Hepatocyte (in vitro differentiated cells): Measurements from ENCODE around the gene CCDC192. TPM values are rescaled to one million over a fixed set of nuclear protein-coding genes. Genes with fewer than 3 reads are reported as not detected.
A peak's percentile ranks its signal among the peaks of the same experiment; 100 is the strongest.

Experiments
- DNase-seq: peaks from one replicate; pipeline ENCODE4 v3.0.0-alpha.2; 2016; ENCODE audit warnings: low spot score
- H2AFZ ChIP-seq: fragments of 200-600 bp; sonication (generic); 2 replicates; pipeline ENCODE4 v1.6.0; 2016; ENCODE audit warnings: antibody characterized with exemption, mild to moderate bottlenecking
- H3K27ac ChIP-seq: fragments of 200-600 bp; sonication (generic); 2 replicates; pipeline ENCODE4 v1.5.1; 2016; ENCODE audit warnings: mild to moderate bottlenecking
- H3K27me3 ChIP-seq: fragments of 200-600 bp; sonication (generic); 2 replicates; pipeline ENCODE4 v1.6.1; 2016
- H3K36me3 ChIP-seq: fragments of 200-600 bp; sonication (generic); replicated peaks from 2 replicates; pipeline ENCODE4 v1.5.1; 2016; ENCODE audit warnings: low read depth; ENCODE audit not compliant: insufficient read depth
- H3K4me1 ChIP-seq: fragments of 200-600 bp; sonication (generic); 2 replicates; pipeline ENCODE4 v1.5.1; 2016; ENCODE audit warnings: mild to moderate bottlenecking, moderate library complexity; ENCODE audit not compliant: insufficient read depth
- H3K4me2 ChIP-seq: fragments of 200-600 bp; sonication (generic); 2 replicates; pipeline ENCODE4 v1.6.0; 2016
- H3K4me3 ChIP-seq: fragments of 200-600 bp; sonication (generic); 2 replicates; pipeline ENCODE4 v1.5.1; 2016; ENCODE audit warnings: mild to moderate bottlenecking
- H3K79me2 ChIP-seq: fragments of 200-600 bp; sonication (generic); 2 replicates; pipeline ENCODE4 v1.6.0; 2017; ENCODE audit warnings: mild to moderate bottlenecking
- H3K9me2 ChIP-seq: fragments of 200-600 bp; sonication (generic); replicated peaks from 2 replicates; pipeline ENCODE4 v1.6.0; 2017; ENCODE audit warnings: mild to moderate bottlenecking; ENCODE audit not compliant: insufficient read depth
- H3K9me3 ChIP-seq: fragments of 200-600 bp; sonication (generic); 2 replicates; pipeline ENCODE4 v1.5.1; 2016; ENCODE audit warnings: low read depth, mild to moderate bottlenecking
- H4K20me1 ChIP-seq: fragments of 200-600 bp; sonication (generic); 2 replicates; pipeline ENCODE4 v1.6.0; 2016; ENCODE audit warnings: mild to moderate bottlenecking; ENCODE audit not compliant: insufficient read depth, poor library complexity, severe bottlenecking
- CTCF ChIP-seq: fragments of 200-600 bp; sonication (generic); IDR thresholded peaks from 2 replicates; pipeline ENCODE4 v1.5.1; 2016; ENCODE audit warnings: antibody characterized with exemption, mild to moderate bottlenecking; ENCODE audit not compliant: poor library complexity
- EZH2 ChIP-seq: fragments of 200-600 bp; sonication (generic); IDR thresholded peaks from 2 replicates; pipeline ENCODE4 v1.6.1; 2016; ENCODE audit warnings: antibody characterized with exemption, mild to moderate bottlenecking, borderline replicate concordance
- EZH2phosphoT487 ChIP-seq: fragments of 200-600 bp; sonication (generic); IDR thresholded peaks from one replicate; pipeline ENCODE4 v1.6.1; 2018; ENCODE audit warnings: antibody characterized with exemption, mild to moderate bottlenecking, low read depth, moderate library complexity; ENCODE audit not compliant: unreplicated experiment, severe bottlenecking
- WGBS: methylation state at CpG from one replicate; pipeline ENCODE4 v1.1.6; 2016; ENCODE audit warnings: low lambda C conversion rate; ENCODE audit errors: missing lambda C conversion rate; 5-methylcytosine and 5-hydroxymethylcytosine counted together
- polyA plus RNA-seq: library from polyadenylated mRNA; unstranded; fragments of >200 nt; fragmentation: Nextera tagmentation; extraction: Ambion mirVana; gene quantifications from 2 replicates; pipeline ENCODE4 v1.2.1, GENCODE V29; 2016
- total RNA-seq: library from RNA; depleted of rRNA; stranded (reverse); fragments of >200 nt; gene quantifications from 2 replicates; pipeline ENCODE4 v1.2.3, GENCODE V29; 2014

CCDC192 gene
- total and polyA plus RNA-seq, 2 experiments from 2014 or later = 0.39 TPM; not detected in 1

- WGBS = 69% methylated on average over 2 of the region's 2 CpGs
Observed at GRCh38 chr5:127849408-127849807, 146.2 kb downstream of the CCDC192 start.

DNA sequence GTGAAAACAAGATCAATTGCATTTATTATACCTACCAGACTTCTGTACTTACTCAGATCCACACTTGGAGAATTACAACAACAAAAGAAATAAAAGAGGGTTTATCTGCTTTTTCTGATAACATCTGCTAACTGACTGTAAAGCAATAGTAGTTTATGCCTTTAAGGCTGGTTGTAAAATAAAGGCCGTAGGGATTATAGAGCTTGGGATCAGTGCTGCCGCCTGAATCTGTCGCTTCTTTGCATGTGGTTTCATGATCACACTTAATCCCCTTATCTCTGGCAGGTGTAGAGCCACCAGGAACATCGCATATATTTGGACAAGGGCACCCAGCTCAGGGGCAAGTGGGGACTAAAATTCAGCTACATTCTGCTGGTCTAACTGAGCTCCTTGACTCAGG is 146.7 kb downstream of the CCDC192 start:
- Histone ChIP-seq H2AFZ (peak overlapping the region; percentile 9), H3K27me3 (no peaks in the 10 kb centered on the region), H3K27ac (no peak overlapping the region), H3K4me2 (no peak overlapping the region), H3K4me1 (no peaks in the 10 kb centered on the region), H4K20me1 (no peaks in the 10 kb centered on the region), H3K4me3 (no peak overlapping the region), H3K36me3 (no peaks in the 10 kb centered on the region), H3K79me2 (no peaks in the 10 kb centered on the region), H3K9me2 (no peaks in the 10 kb centered on the region), H3K9me3 (no peaks in the 10 kb centered on the region)
- TF ChIP-seq CTCF (no peak), EZH2 (no peak), EZH2phosphoT487 (peak; percentile 100)
- DNase-seq = peak; percentile 37
- 21% methylated on average over 4 of the region's 4 CpGs for WGBS

More at GRCh38 chr5:127849408-127849807, 146.2 kb downstream of the CCDC192 start:
- Histone ChIP-seq H3K27me3 (peaks cover 1% of the 10 kb centered on the region), H3K9me2 (no peaks in the 10 kb centered on the region), H3K27ac (no peak overlapping the region), H3K4me1 (no peaks in the 10 kb centered on the region), H4K20me1 (no peaks in the 10 kb centered on the region), H3K9me3 (no peaks in the 10 kb centered on the region), H3K79me2 (no peaks in the 10 kb centered on the region), H2AFZ (no peak overlapping the region), H3K4me3 (no peak overlapping the region), H3K36me3 (no peaks in the 10 kb centered on the region), H3K4me2 (no peak overlapping the region)
- TF ChIP-seq EZH2 = no peak
- no peak for TF ChIP-seq CTCF
- TF ChIP-seq EZH2phosphoT487 = no peak
- no peak for DNase-seq

GRCh38 chr5:127851964-127852363 is 148.8 kb downstream of the CCDC192 start:
- no peaks in the 10 kb centered on the region for H3K9me3 ChIP-seq

More at GRCh38 chr5:127851964-127852363, 148.8 kb downstream of the CCDC192 start:
- Histone ChIP-seq H4K20me1 (no peaks in the 10 kb centered on the region), H3K36me3 (no peaks in the 10 kb centered on the region), H3K27me3 (no peaks in the 10 kb centered on the region), H3K4me3 (no peak overlapping the region), H3K4me2 (no peak overlapping the region), H3K27ac (no peak overlapping the region), H3K79me2 (no peaks in the 10 kb centered on the region), H3K9me2 (no peaks in the 10 kb centered on the region), H2AFZ (no peak overlapping the region), H3K4me1 (no peaks in the 10 kb centered on the region)
- 77% methylated on average over 4 of the region's 4 CpGs for WGBS
- no peak for DNase-seq
- no peak for TF ChIP-seq CTCF
- TF ChIP-seq EZH2 = no peak
- no peak for TF ChIP-seq EZH2phosphoT487
